Measurements from ENCODE around the gene CEP131.
A peak's percentile ranks its signal among the peaks of the same experiment; 100 is the strongest.

The CEP131 gene

GRCh38 chr17:81167638-81168037 lies 55.1 kb downstream of the CEP131 start:
- peaks cover 0 to 24% of the 10 kb centered on the region in 2 donors for H3K4me1 ChIP-seq (ENCODE audit: control insufficient read depth in 1 of 2, insufficient read depth in 2 of 2, low read length in 2 of 2)
- no peak overlapping the region for H3K27ac ChIP-seq (ENCODE audit: low read length)
- no peak overlapping the region for H3K4me3 ChIP-seq (ENCODE audit: low read depth in 1 of 2, low read length in 2 of 2)
- H3K9me3 ChIP-seq (ENCODE audit: control insufficient read depth in 1 of 2, low read length in 2 of 2): no peaks in the 10 kb centered on the region
- no peaks in the 10 kb centered on the region for H3K27me3 ChIP-seq (ENCODE audit: low read depth, low read length)
- H3K36me3 ChIP-seq (ENCODE audit: control insufficient read depth in 1 of 2, insufficient read depth in 2 of 2, low read length in 2 of 2): no peaks in the 10 kb centered on the region

GRCh38 chr17:81167194-81167524 lies 55.6 kb downstream of the CEP131 start:
- H3K9me3 ChIP-seq (ENCODE audit: control insufficient read depth in 1 of 2, low read length in 2 of 2): no peaks in the 10 kb centered on the region
- H3K4me1 ChIP-seq (ENCODE audit: control insufficient read depth in 1 of 2, insufficient read depth in 2 of 2, low read length in 2 of 2): peaks cover 0 to 24% of the 10 kb centered on the region in 2 donors
- H3K36me3 ChIP-seq (ENCODE audit: control insufficient read depth in 1 of 2, insufficient read depth in 2 of 2, low read length in 2 of 2): no peaks in the 10 kb centered on the region
- H3K27me3 ChIP-seq (ENCODE audit: low read depth, low read length): no peaks in the 10 kb centered on the region
- no peak overlapping the region for H3K27ac ChIP-seq (ENCODE audit: low read length)
- no peak overlapping the region for H3K4me3 ChIP-seq (ENCODE audit: low read depth in 1 of 2, low read length in 2 of 2)

GRCh38 chr17:81166033-81166492 lies 56.7 kb downstream of the CEP131 start, which contains the start of gene AATK:
Gene AATK (minus strand): TSS chr17:81166221. CDS start chr17:81165992, 229 bp downstream.
- H3K9me3 ChIP-seq (ENCODE audit: control insufficient read depth in 1 of 2, low read length in 2 of 2): no peaks in the 10 kb centered on the region
- H3K36me3 ChIP-seq (ENCODE audit: control insufficient read depth in 1 of 2, insufficient read depth in 2 of 2, low read length in 2 of 2): no peaks in the 10 kb centered on the region
- peak within 1 kb of the TSS; percentile 21 to 54 for H3K4me3 ChIP-seq (ENCODE audit: low read depth in 1 of 2, low read length in 2 of 2)
- H3K4me1 ChIP-seq (ENCODE audit: control insufficient read depth in 1 of 2, insufficient read depth in 2 of 2, low read length in 2 of 2): peaks cover 0 to 24% of the 10 kb centered on the region in 2 donors
- no peak within 1 kb of the TSS for H3K27ac ChIP-seq (ENCODE audit: low read length)
- no peaks in the 10 kb centered on the region for H3K27me3 ChIP-seq (ENCODE audit: low read depth, low read length)

GRCh38 chr17:81165246-81166032 lies 57.3 kb downstream of the CEP131 start, which contains the start of gene PVALEF:
Gene PVALEF (plus strand): TSS chr17:81165507. CDS start chr17:81181227, 15,720 bp downstream.
- Histone ChIP-seq H3K36me3 (ENCODE audit: control insufficient read depth in 1 of 2, insufficient read depth in 2 of 2, low read length in 2 of 2) (no peaks in the 10 kb centered on the region), H3K27me3 (ENCODE audit: low read depth, low read length) (no peaks in the 10 kb centered on the region), H3K4me1 (ENCODE audit: control insufficient read depth in 1 of 2, insufficient read depth in 2 of 2, low read length in 2 of 2) (peaks cover 0 to 24% of the 10 kb centered on the region in 2 donors), H3K4me3 (ENCODE audit: low read depth in 1 of 2, low read length in 2 of 2) (peak within 1 kb of the TSS; percentile 21 to 54), H3K9me3 (ENCODE audit: control insufficient read depth in 1 of 2, low read length in 2 of 2) (no peaks in the 10 kb centered on the region), H3K27ac (ENCODE audit: low read length) (no peak within 1 kb of the TSS)

- Histone ChIP-seq H3K27me3 (ENCODE audit: low read depth, low read length) (no peaks in the 10 kb centered on the region), H3K9me3 (ENCODE audit: control insufficient read depth in 1 of 2, low read length in 2 of 2) (no peaks in the 10 kb centered on the region), H3K4me1 (ENCODE audit: control insufficient read depth in 1 of 2, insufficient read depth in 2 of 2, low read length in 2 of 2) (peaks cover 0 to 24% of the 10 kb centered on the region in 2 donors), H3K36me3 (ENCODE audit: control insufficient read depth in 1 of 2, insufficient read depth in 2 of 2, low read length in 2 of 2) (no peaks in the 10 kb centered on the region), H3K27ac (ENCODE audit: low read length) (no peak overlapping the region), H3K4me3 (ENCODE audit: low read depth in 1 of 2, low read length in 2 of 2) (peak overlapping the region in 1 of 2 donors; percentile 54)
These were observed 58.2 kb downstream of the CEP131 start for GRCh38 chr17:81164371-81165245.

GRCh38 chr17:81163703-81164370 lies 58.9 kb downstream of the CEP131 start:
- H3K4me3 ChIP-seq (ENCODE audit: low read depth in 1 of 2, low read length in 2 of 2): no peak overlapping the region
- no peaks in the 10 kb centered on the region for H3K9me3 ChIP-seq (ENCODE audit: control insufficient read depth in 1 of 2, low read length in 2 of 2)
- no peaks in the 10 kb centered on the region for H3K27me3 ChIP-seq (ENCODE audit: low read depth, low read length)
- H3K4me1 ChIP-seq (ENCODE audit: control insufficient read depth in 1 of 2, insufficient read depth in 2 of 2, low read length in 2 of 2): peaks cover 0 to 24% of the 10 kb centered on the region in 2 donors
- no peaks in the 10 kb centered on the region for H3K36me3 ChIP-seq (ENCODE audit: control insufficient read depth in 1 of 2, insufficient read depth in 2 of 2, low read length in 2 of 2)
- H3K27ac ChIP-seq (ENCODE audit: low read length): no peak overlapping the region

DNA sequence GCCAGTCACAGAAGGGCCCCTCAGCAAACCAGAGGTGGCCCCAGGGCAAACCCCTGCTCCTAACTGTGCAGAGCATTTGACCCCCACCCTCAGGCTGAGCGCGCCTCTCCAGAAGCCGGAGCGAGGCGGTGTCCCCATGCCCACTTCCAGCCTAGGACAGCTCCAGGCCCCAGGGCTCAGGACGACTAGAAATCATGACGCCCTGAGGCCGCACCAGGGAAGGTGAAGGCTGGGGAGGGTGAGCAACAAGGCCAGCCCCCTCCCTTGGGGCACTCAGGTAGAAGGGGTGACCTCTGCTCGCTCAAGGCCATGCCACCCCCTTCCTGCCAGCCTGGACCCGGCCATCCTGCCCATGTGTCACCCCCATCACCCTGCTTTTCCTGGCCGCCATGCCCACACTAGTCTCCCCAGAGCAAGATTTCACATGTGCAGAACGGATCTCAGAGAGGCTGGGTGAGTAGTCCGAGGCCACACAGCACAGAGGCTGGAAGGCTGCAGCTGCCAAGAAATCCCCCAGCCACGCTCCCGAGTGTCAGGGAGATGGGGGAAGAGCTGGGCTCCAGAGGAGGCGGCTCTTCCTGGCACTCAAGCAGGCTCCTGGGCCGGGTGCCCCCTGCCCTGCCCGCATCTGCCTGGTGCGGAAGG lies 59.6 kb downstream of the CEP131 start:
- Histone ChIP-seq H3K27me3 (ENCODE audit: low read depth, low read length) (no peaks in the 10 kb centered on the region), H3K4me3 (ENCODE audit: low read depth in 1 of 2, low read length in 2 of 2) (no peak overlapping the region), H3K4me1 (ENCODE audit: control insufficient read depth in 1 of 2, insufficient read depth in 2 of 2, low read length in 2 of 2) (peaks cover 0 to 24% of the 10 kb centered on the region in 2 donors), H3K9me3 (ENCODE audit: control insufficient read depth in 1 of 2, low read length in 2 of 2) (no peaks in the 10 kb centered on the region), H3K36me3 (ENCODE audit: control insufficient read depth in 1 of 2, insufficient read depth in 2 of 2, low read length in 2 of 2) (no peaks in the 10 kb centered on the region), H3K27ac (ENCODE audit: low read length) (no peak overlapping the region)

GRCh38 chr17:81162491-81162890 lies 60.3 kb downstream of the CEP131 start:
- Histone ChIP-seq H3K36me3 (ENCODE audit: control insufficient read depth in 1 of 2, insufficient read depth in 2 of 2, low read length in 2 of 2) (no peaks in the 10 kb centered on the region), H3K4me1 (ENCODE audit: control insufficient read depth in 1 of 2, insufficient read depth in 2 of 2, low read length in 2 of 2) (peaks cover 0 to 24% of the 10 kb centered on the region in 2 donors), H3K27me3 (ENCODE audit: low read depth, low read length) (no peaks in the 10 kb centered on the region), H3K9me3 (ENCODE audit: control insufficient read depth in 1 of 2, low read length in 2 of 2) (no peaks in the 10 kb centered on the region), H3K4me3 (ENCODE audit: low read depth in 1 of 2, low read length in 2 of 2) (no peak overlapping the region), H3K27ac (ENCODE audit: low read length) (no peak overlapping the region)

- no peak overlapping the region for H3K27ac ChIP-seq (ENCODE audit: low read length)
- H3K27me3 ChIP-seq (ENCODE audit: low read depth, low read length): no peaks in the 10 kb centered on the region
These were observed 60.8 kb downstream of the CEP131 start for GRCh38 chr17:81161972-81162371.

DNA sequence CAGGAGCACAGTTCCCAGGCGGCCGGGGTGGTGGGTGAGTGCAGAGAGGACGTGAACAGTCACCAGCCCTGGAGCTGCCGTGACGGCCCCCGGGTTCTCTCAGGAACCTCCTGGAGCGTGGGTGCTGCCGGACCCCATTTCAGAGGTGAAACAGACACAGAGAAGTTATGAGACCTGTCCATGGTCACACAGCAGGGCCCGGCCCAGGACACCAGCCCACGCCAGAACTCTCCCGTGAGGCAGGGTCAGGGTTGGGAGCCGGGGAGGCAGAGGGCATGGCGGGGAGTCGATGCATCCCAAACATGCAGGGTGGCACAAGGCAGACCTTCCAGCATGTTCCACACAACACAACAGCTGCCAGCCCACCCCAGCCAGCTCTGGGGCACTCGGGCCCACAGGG lies 61.2 kb downstream of the CEP131 start:
- Histone ChIP-seq H3K4me1 (ENCODE audit: control insufficient read depth in 1 of 2, insufficient read depth in 2 of 2, low read length in 2 of 2) (peaks cover 0 to 20% of the 10 kb centered on the region in 2 donors), H3K9me3 (ENCODE audit: control insufficient read depth in 1 of 2, low read length in 2 of 2) (no peaks in the 10 kb centered on the region), H3K27me3 (ENCODE audit: low read depth, low read length) (no peaks in the 10 kb centered on the region), H3K27ac (ENCODE audit: low read length) (no peak overlapping the region), H3K36me3 (ENCODE audit: control insufficient read depth in 1 of 2, insufficient read depth in 2 of 2, low read length in 2 of 2) (no peaks in the 10 kb centered on the region), H3K4me3 (ENCODE audit: low read depth in 1 of 2, low read length in 2 of 2) (no peak overlapping the region)

More at GRCh38 chr17:81161972-81162371, 60.8 kb downstream of the CEP131 start:
- peaks cover 0 to 24% of the 10 kb centered on the region in 2 donors for H3K4me1 ChIP-seq (ENCODE audit: control insufficient read depth in 1 of 2, insufficient read depth in 2 of 2, low read length in 2 of 2)
- no peaks in the 10 kb centered on the region for H3K36me3 ChIP-seq (ENCODE audit: control insufficient read depth in 1 of 2, insufficient read depth in 2 of 2, low read length in 2 of 2)
- H3K4me3 ChIP-seq (ENCODE audit: low read depth in 1 of 2, low read length in 2 of 2): no peak overlapping the region
- no peaks in the 10 kb centered on the region for H3K9me3 ChIP-seq (ENCODE audit: control insufficient read depth in 1 of 2, low read length in 2 of 2)

Measured in muscle layer of duodenum (tissue), 2 donors.